Smooth muscle cell of the brain vasculature (primary cell): ENCODE data around the gene FBXO27.
"Not testable (repeated sequence)": the region's sequence is repeated elsewhere in the genome, so short reads cannot be mapped to it uniquely, and the experiment has no call there.

Experiments used
- DNase-seq: peaks from one replicate; pipeline ENCODE4 v3.0.0-alpha.2; 2012; ENCODE audit warnings: low read depth, low spot score

Gene FBXO27

DNA sequence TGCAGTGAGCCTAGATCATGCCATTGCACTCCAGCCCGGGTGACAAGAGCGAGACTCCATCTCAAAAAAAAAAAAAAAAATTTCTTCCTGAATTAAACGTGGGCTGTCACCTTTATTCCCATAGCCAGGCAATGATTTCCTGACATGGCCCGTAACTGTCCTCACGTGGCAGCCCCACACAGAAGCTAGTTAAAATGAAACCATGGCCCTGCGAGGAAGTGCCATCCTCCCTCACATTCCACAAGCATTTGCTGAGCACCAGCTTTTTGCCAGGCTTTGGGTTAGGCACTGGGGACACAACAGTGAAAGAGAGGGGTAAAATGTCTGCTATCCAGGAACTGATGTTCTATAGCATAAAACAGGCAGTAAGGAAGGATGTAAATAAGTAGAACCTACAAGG lies 13.2 kb upstream of the FBXO27 start:
- DNase-seq = no peak

DNA sequence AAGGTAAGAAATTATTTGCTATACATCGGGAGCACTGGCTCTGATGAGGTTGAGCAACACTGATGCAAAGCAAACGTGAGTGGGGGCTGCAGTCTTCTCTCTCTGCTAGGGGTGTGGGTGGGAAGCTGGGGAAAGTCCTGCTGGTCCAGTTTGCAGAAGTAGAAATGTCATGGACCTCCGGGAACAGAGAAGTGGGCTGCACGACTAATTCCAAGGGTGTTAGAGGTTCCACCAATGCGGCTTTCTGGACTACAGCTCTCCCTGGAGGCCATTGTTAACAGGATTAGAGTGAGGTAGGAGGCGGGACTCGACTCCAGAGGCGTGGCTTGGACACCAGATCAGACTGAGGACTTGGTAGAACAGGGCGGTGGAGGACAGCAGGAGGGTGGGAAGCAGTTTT lies 5.7 kb upstream of the FBXO27 start:
- no peak for DNase-seq

DNA sequence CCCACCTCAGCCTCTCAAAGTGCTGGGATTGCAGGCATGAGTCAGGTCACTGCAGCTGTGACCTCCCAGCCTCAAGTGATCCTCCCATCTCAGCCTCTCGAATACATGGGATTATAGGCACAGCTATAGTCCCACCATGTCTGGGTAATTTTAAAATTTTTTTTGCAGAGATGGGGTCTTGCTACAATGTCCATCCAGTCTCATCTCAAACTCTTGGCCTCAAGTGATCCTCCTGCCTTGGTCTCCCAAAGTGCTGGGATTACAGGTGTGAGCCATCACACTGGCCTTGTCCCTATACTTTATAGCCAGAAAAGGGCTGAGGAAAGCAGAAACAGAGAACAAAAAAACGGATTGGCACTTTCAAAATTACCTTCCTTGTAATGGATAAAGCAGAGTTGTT lies 4.8 kb upstream of the FBXO27 start:
- no peak for DNase-seq

DNA sequence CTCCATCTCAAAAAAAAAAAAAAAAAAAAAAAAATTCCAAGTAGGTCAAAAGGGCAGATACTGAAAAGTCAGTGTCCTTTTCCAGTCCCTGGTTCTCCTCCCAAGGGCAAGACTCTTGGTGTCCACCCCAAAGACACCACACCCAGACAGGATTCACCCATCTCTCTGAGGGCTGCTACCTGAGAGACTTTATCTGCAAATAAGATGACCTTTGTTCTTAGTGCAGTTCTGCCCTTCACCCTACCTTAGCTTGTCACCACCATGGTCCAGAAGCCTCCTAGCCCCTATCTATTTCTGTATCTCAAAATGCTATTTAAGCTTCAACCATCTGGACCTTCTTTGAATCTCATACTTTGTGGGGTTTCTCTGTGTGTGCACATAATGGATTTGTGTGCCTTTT lies 4.2 kb upstream of the FBXO27 start:
- no peak for DNase-seq

DNA sequence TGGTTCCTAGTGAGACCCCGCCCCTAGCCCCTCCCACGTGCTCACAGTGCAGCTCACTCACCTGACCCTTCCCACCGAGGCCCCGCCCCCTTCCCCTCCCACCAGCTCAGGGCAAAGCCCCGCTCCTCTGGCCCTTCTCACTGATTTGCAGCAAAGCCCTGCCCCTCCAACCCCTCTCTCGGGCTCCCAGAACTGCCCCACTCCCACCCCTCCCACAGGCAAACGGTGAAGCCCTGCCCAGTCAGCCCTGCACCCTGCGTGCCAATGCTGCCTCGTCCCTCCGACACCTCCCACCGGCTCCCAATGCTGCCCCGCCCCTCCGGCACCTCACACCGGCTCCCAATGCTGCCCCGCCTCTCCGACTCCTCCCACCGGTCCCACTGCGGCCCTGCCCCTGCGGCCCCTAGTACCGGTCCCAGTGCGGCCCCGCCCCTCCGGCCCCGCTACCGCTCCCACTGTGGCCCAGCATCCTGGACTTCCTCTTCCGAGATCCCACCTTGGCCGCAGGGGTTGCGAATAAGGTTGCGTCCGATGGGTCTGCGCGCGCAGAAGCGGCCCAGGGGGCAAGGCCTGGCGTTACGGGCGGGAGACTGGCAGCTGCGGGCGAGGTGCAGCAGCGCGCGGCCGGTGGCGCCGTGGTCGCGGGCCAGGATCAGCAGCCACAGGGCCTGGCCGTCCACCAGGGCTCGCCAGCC lies 834 bp downstream of the FBXO27 start:
- DNase-seq = no peak

DNA sequence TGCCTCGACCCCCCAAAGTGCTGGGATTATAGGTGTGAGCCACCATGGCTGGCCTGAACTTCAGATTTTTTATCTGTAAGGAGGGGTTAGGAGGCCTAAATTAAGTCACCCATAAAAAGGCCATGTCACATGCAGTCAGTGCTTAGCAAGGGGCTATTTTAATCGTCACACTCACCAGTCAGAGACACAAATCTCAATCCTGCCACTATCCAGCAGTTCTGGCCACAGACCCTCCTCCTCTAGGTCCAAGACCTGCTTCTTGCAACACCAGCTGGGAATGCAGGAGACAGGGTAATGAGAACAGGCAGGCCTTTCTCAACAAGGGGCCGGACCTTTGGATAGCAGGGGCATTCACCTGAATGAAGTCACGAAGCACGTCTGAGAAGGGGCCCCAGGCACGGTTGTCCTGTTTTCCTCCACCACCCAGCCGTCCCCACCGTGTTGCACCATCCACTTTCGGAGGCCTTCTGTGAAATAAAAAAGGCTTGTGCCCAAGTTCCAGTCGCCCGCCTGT lies 1.4 kb downstream of the FBXO27 start:
- DNase-seq = no peak

DNA sequence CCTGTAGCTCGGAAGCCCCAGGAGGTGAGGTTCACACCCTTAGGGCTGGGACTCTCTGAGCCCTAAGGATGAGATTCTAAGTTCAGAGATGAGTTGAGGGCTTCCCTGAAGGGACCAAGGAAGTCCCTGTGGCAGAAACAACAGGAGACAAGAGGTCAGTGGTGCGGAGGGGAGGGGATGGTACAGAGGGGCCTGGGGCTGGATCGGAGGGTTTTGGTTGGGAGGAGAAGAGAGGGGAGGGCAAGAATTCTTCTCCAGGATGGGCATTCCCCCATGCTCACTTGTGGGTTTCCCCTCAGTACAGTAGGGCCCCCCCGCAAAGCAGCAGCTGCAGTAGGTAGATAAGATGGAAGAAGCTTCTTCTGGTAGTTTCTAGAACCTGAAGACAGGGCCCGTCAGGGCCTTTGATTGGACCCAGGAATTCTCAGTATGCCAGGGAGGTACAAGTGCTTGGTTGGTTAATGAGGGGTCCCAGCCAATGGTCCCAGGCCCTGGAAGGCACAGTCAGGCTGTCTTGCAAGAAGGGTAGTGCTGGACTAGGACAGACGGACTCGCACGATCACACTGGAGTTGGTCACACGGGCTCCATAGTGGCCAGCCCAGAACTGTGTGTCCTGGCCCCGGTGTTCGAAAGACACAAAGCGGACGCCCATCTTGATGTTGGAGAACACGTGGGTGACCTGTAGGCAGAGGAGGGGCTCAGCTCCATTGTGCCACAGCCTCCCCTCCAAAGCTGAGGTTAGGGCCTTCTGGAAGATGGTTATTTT lies 7.3 kb downstream of the FBXO27 start:
- no peak for DNase-seq

DNA sequence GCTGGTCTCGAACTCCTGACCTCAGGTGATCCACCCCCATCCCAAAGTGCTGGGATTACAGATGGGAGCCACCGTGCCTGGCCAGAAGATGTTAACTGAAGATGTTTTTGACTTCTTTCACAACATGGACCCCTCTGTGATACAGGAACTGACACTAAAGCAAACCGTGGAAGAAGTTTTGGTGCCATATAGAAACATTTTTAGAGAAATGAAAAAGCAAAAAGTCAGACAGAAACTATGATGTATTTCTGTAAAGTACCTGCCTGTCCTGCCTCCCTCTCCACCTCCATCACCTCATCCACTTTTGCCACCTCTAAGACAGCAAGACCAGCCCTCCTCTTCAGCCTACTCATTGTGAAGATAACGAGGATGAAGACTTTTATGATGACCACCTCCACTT lies 11.3 kb downstream of the FBXO27 start:
- DNase-seq = no peak

DNA sequence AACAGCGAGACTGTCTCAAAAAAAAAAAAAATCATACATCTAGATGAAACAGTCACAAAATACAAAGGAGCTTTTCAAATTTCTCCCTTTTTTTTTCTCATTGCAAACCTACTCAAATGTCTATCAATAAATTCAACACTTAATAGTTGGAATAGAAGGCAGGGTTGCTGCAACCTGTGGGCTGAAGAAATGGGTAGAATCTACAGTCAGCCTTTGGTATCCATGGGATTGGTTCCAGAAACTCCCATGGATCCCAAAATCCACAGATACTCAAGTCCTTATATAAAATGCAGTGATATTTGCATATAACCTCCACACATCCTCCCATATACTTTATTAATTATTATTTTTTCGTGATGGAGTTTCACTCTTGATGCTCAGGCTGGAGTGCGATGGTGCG lies 14.7 kb downstream of the FBXO27 start:
- no peak for DNase-seq

DNA sequence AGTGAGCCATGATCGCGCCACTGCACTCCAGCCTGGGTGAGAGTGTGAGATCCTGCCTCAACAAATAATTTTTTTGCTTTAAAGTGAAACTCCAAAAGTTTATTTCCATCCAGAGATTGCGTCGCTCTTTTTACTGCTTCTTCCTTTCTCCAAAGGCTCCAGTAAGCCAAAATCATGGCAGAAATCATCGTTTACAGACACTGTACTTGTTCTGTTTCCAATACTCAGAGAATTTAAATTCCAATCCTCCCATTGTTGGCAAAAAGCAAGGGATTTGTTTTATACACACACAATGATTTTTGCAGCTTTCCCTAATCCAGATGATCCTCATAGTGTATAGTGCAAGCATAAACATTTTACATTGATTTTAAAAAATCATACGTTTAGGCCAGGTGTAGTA lies 15.3 kb downstream of the FBXO27 start:
- DNase-seq = no peak

DNA sequence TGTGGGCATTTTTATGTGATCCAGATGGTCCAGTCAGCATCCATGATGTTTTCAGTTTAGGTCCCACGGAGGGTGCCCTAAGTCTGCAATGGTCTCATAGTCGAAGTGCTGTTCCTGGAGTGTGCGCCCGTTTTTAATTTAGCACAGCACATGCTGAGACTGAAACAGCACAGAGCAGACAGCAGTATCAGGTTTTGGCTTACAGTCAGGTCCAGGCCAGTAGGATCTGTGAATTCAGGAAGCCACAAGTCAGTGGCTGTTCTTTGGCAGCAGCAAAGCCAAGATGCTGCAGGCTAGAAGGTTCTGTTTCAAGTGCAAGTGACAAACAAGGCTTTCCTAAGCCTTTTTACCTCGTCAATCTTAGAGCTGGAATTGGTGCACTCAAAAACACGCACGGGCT lies 18.3 kb downstream of the FBXO27 start:
- DNase-seq = no peak

DNA sequence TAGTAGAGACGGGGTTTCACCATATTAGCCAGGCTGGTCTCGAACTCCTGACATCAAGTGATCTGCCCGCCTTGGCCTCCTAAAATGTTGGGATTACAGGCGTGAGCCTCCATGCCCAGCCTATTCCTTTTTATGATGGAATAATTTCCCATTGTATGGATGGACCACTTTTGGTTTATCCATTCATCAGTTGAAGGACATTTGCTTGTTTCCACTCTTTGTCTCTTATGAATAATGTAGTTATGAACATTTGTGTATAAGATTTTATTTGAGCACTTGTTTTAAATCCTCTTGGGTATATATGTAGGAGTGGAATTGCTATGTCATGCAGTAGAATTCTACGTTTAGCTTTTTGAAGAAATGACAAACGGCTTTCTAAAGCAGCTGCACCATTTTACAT lies 23.3 kb downstream of the FBXO27 start:
- no peak for DNase-seq

DNA sequence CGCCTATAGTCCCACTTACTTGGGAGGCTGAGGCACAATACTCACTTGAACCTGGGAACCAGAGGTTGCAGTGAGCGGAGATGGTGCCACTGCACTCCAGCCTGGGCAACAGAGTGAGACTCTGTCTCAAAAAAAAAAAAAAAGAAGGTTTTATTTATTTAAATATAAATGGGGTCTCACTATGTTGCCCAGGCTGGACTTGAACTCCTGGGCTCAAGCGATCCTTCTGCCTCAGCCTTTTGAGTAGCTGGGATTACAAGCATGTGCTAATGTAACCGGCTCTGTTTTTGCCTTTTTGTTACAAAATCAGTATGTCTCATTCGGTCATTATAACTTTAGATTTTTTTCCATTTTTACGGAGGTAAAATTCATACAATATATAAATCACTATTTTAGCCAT lies 24.2 kb downstream of the FBXO27 start:
- no peak for DNase-seq

DNA sequence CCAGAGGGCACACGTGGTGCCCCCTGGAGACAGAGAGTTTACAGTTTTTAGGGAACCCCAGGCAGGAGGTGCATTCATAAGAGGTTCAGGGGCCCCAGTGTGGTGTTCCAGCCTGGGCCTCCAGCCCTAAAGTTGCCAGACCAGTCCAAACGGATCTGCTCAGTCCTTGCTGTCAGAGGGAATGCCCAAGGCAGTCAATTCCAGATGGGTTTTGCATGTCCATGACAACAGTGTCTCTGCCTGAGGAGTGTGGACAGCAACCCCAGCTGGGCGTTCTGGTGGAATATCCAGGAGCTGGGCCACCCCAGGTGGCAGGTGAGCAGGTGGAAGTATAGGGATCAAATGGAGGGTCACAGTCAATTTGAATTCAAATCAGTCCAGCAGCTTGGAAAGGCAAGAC lies 25.3 kb downstream of the FBXO27 start:
- no peak for DNase-seq

DNA sequence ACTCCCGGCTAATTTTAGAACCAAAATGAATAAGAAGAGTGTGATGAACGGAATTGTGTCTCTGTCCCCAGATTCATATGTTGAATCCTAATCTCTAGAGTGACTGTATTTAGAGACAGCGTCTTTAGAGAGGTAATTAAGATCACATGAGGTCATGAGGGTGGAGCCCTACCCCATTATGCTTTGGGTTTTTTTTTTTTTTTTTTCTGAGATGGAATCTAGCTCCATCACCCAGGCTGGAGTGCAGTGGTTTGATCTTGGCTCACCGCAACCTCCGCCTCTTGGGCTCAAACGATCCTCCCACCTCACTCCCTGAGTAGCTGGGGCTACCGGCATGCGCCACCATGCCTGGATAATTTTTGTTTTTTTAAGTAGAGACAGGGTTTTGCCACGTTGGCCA lies 27.9 kb downstream of the FBXO27 start:
- DNase-seq = no peak

DNA sequence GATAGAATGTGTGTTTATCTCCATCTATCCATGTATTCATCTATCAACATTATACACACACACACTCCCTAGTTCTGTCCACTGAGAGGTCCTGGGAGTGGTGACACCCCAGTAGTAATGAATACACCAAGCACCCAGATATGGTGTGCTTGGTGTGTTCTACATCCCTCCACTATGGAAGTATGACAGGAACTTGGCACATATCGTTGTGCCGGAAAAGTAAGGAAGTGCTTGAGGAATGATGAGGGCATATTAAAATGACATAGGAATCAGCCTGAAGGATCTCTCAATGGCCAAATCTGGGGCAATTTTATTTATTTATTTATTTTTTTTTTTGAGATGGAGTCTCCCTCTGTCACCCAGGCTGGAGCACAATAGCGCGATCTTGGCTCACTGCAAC lies 28.6 kb downstream of the FBXO27 start:
- DNase-seq = no peak

DNA sequence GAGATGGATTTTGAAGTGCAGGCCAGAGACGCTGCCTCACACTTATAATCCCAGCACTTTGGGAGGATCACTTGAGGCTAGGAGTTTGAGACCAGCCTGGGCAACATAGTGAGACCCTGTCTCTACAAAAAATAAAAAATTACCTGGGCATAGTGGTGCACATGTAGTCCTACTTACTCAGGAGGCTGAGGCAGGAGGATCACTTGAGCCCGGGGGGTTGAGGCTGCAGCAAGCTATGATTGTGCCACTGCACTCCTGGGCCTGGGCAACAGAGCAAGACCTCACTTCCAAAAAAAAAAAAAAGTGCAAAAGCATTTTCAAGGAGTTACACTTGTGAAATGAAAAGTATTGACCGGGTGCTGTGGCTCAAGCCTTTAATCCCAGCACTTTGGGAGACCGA lies 29.2 kb downstream of the FBXO27 start:
- DNase-seq = no peak

DNA sequence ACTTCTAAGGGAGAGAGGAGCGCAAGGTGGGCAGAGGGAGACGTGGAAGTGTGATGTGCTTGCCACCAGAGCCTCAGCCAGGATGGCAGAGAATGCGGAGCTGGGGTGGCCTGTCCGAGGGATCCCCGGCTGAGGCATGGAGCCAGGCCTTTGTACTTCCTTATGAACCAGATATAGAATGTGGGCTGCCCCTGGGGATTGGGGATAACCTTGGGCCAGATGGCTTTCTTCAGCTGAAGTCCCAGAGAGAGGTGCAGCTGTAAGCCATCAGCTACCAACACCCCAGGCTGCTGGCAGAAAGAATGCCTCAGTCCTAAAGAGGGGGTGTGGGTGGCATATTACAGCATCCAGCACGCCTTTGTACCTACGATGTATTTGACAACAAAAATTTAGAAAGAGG lies 31.3 kb downstream of the FBXO27 start:
- DNase-seq = no peak

DNA sequence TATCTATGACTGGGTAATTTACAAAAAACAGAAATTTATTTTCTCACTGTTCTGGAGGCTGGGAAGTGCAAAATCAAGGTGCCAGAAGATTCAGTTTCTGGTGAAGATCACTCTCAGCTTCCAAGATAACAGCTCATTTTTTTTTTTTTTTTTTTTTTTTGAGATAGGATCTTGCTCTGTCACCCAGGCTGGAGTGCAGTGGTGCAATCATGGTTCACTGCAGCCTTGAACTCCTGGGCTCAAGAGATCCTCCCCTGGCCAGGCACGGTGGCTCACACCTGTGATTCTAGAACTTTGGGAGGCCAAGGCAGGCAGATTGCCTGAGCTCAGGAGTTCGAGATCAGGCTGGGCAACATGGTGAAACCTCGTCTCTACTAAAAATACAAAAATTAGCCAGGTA lies 34.8 kb downstream of the FBXO27 start:
- not testable (repeated sequence) for DNase-seq

DNA sequence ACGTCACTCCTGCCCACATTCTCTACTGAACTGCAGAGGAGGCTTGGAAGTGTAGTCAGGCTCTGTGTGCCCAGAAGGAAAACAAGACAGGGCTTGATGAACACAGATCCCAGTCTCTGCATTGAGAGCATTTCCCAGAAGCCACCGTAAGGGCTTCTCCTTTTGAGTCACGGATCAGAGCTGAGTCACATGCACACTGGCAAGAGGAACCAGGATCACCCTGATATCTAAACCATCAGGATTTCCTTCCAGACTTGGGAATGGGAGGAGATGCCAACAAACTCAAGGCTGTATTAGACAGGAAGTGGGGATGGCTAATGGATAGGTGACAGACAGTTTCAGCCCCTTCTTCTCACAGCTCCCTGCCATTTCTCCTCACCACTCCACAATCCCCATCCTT lies 39.1 kb downstream of the FBXO27 start:
- no peak for DNase-seq

DNA sequence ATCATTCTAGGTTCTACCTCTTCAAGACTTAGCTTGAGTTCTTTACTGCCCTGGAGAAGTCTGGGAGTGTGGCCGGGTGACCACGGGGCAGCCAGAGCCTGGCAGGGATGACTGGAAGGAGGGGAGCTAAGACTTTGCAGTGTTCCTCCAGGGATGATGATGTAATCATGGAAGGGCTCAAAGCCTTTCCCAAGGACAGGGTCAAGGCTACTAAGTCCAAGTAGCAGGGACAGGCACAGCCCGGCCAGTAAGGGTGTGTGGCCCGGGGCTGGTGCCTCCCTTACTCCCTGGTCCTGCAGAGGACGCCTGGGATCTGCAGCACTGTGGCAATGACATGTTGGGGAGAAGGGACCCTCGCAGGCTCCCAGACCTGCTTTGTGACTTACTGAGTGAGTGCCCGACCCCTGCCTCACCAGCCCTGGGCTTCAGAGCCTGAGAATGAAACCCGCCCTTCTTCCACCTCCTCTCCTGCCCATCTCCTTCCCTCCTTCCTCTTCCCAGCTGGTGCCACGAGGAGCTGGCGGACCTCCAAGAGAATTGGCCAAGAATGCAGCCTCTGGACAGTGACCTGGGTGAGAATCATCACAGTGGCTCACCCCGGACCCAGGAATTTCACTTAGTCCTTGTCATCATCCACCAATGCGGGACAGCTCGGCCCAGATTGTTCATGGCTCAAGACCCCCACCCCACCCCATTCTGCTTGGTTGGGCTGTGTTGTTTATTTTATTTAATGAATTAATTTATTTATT lies 41.2 kb downstream of the FBXO27 start:
- DNase-seq = no peak

DNA sequence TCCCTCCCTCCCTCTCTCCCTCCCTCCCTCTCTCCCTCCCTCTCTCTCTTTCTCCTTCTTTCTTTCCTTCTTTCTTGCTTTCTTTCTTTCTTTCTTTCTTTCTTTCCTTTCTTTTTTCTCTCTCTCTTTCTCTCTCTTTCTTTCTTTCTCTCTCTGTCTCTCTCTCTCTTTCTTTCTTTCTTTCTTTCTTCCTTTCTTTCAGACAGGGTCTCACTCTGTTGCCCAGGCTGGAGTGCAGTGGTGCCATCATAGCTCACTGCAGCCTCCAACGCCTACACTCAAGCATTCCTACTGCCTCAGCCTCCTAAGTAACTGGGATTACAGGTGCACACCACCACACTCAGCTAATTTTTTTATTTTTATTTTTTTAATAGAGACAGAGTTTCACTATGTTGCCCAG lies 42.7 kb downstream of the FBXO27 start:
- not testable (repeated sequence) for DNase-seq
